Left lung (tissue), 10 donors: ENCODE results near the gene UBA5. TPM values are rescaled to one million over a fixed set of nuclear protein-coding genes. Genes with fewer than 3 reads are reported as not detected.
"Not testable (repeated sequence)": the region's sequence is repeated elsewhere in the genome, so short reads cannot be mapped to it uniquely, and the experiment has no call there.

Source experiments
- ATAC-seq: fragments of 200-7000 bp; cut with Tn5 transposase; one replicate; pipeline ENCODE4 v1.9.1; 2020; ENCODE audit warnings: moderate library complexity
- DNase-seq, 4 donors: peaks; one replicate each; pipeline ENCODE4 v3.0.0-alpha.2; 2013 to 2020
- H3K27ac ChIP-seq, 2 donors: fragments of 200-600 bp; sonication (generic) in 1 of 2; one replicate each; pipeline versions ENCODE4 v1.5.0 to v1.8.0; 2020 to 2021
- H3K27me3 ChIP-seq, 2 donors: fragments of 200-600 bp; sonication (generic) in 1 of 2; one replicate each; pipeline versions ENCODE4 v1.5.0 to v1.8.0; 2020 to 2021
- H3K36me3 ChIP-seq, 2 donors: fragments of 200-600 bp; sonication (generic) in 1 of 2; one replicate each; pipeline versions ENCODE4 v1.5.0 to v1.8.0; 2020 to 2021
- H3K4me1 ChIP-seq, 2 donors: fragments of 200-600 bp; one replicate each; pipeline ENCODE4 v1.8.0; 2021
- H3K4me3 ChIP-seq, 2 donors: fragments of 200-600 bp; sonication (generic) in 1 of 2; one replicate each; pipeline versions ENCODE4 v1.5.0 to v1.8.0; 2020 to 2021; ENCODE audit warnings: mild to moderate bottlenecking in 1 of 2
- H3K9me3 ChIP-seq, 2 donors: fragments of 200-600 bp; sonication (generic) in 1 of 2; one replicate each; pipeline versions ENCODE4 v1.5.0 to v1.8.0; 2020 to 2021
- CTCF ChIP-seq, 2 donors: fragments of 200-600 bp; sonication (generic) in 1 of 2; IDR thresholded peaks; one replicate each; pipeline versions ENCODE4 v1.5.0 to v1.8.0; 2021; ENCODE audit warnings: antibody characterized with exemption in 2 of 2
- intact Hi-C, 2 donors: fragments of 100-400 bp; cut with DNase I; formaldehyde crosslinking; loops; one replicate each; pipeline versions ENCODE4 v1.11.2 to v1.14.2; 2022
- polyA plus RNA-seq, 6 donors: library from polyadenylated mRNA; unstranded; fragments of 120-200 nt; gene quantifications; one replicate each; pipeline ENCODE4 v1.2.1, GENCODE V29; 2013; ENCODE audit not compliant: insufficient read length in 6 of 6
- total RNA-seq, 2 donors: library from RNA; stranded (reverse); fragmentation: NEBNext Ultra II Directional; extraction: Animal tissue kit (Norgen Biotek cat#: 25700); gene quantifications; one replicate each; pipeline ENCODE4 v1.2.1, GENCODE V29; 2021
- donor health status: DM: no; HTN: yes; CAD: no.
- donor health status: DM: no; HTN: no; CAD: no.

The UBA5 gene
- total and polyA plus RNA-seq, 8 donors = 34.1 to 89.3 (median 75.5) TPM

- no peak for ATAC-seq
- intact Hi-C loops = no loop called here
- no peak for DNase-seq
Observed at GRCh38 chr3:132637590-132637989, 22.5 kb upstream of the UBA5 start.

GRCh38 chr3:132638706-132639105 is 21.4 kb upstream of the UBA5 start:
- Histone ChIP-seq H3K27me3 (no peaks in the 10 kb centered on the region), H3K4me1 (no peaks in the 10 kb centered on the region), H3K27ac (no peak overlapping the region), H3K9me3 (no peaks in the 10 kb centered on the region), H3K36me3 (peaks cover 0 to 22% of the 10 kb centered on the region in 2 donors), H3K4me3 (no peak overlapping the region)
- intact Hi-C loops = no loop called here
- no peak for ATAC-seq
- TF ChIP-seq CTCF (IDR thresholded peaks at IDR 0.05) = no peak
- DNase-seq = no peak

More at GRCh38 chr3:132637590-132637989, 22.5 kb upstream of the UBA5 start:
- Histone ChIP-seq H3K4me3 (no peak overlapping the region), H3K27me3 (no peaks in the 10 kb centered on the region), H3K4me1 (no peaks in the 10 kb centered on the region), H3K9me3 (no peaks in the 10 kb centered on the region), H3K36me3 (peaks cover 0 to 22% of the 10 kb centered on the region in 2 donors), H3K27ac (no peak overlapping the region)
- no peak for TF ChIP-seq CTCF (IDR thresholded peaks at IDR 0.05)

- intact Hi-C loops, H3K27ac ChIP-seq, H3K27me3 ChIP-seq, DNase-seq, H3K4me3 ChIP-seq, ATAC-seq, H3K4me1 ChIP-seq, H3K9me3 ChIP-seq: not testable (repeated sequence)
- H3K36me3 ChIP-seq = peaks cover 0 to 22% of the 10 kb centered on the region in 2 donors
Observed at GRCh38 chr3:132641427-132641826, 18.7 kb upstream of the UBA5 start.

GRCh38 chr3:132641837-132642538 is 18.1 kb upstream of the UBA5 start:
- Histone ChIP-seq H3K27me3 (no peaks in the 10 kb centered on the region), H3K4me1 (no peaks in the 10 kb centered on the region), H3K36me3 (peaks cover 0 to 22% of the 10 kb centered on the region in 2 donors), H3K27ac (no peak overlapping the region), H3K4me3 (no peak overlapping the region), H3K9me3 (no peaks in the 10 kb centered on the region)
- DNase-seq (peak in 1 of 4 donors; percentile 40), ATAC-seq (peak; percentile 82)
- TF ChIP-seq CTCF (IDR thresholded peaks at IDR 0.05) = peak; percentile 72 to 81
- intact Hi-C loops = no loop called here

GRCh38 chr3:132642539-132642847 is 17.6 kb upstream of the UBA5 start:
- H3K4me3 ChIP-seq = no peak overlapping the region
- H3K4me1 ChIP-seq = no peaks in the 10 kb centered on the region
- TF ChIP-seq CTCF (IDR thresholded peaks at IDR 0.05) = no peak
- no peaks in the 10 kb centered on the region for H3K27me3 ChIP-seq
- ATAC-seq = no peak
- no peak for DNase-seq
- H3K36me3 ChIP-seq = peaks cover 0 to 22% of the 10 kb centered on the region in 2 donors
- intact Hi-C loops = no loop called here
- no peaks in the 10 kb centered on the region for H3K9me3 ChIP-seq
- no peak overlapping the region for H3K27ac ChIP-seq

GRCh38 chr3:132643366-132643765 is 16.8 kb upstream of the UBA5 start:
- no peak for ATAC-seq
- no peaks in the 10 kb centered on the region for H3K4me1 ChIP-seq
- peaks cover 0 to 19% of the 10 kb centered on the region in 2 donors for H3K36me3 ChIP-seq
- H3K27me3 ChIP-seq = no peaks in the 10 kb centered on the region
- intact Hi-C loops = no loop called here
- no peak for TF ChIP-seq CTCF (IDR thresholded peaks at IDR 0.05)
- H3K27ac ChIP-seq = peak overlapping the region in 1 of 2 donors; percentile 1
- no peaks in the 10 kb centered on the region for H3K9me3 ChIP-seq
- DNase-seq = no peak
- no peak overlapping the region for H3K4me3 ChIP-seq
